Mononuclear cell (primary cell): ENCODE measurements around the gene ZNF487. TPM values are rescaled to one million over a fixed set of nuclear protein-coding genes. Genes with fewer than 3 reads are reported as not detected.
"Not testable (repeated sequence)": the region's sequence is repeated elsewhere in the genome, so short reads cannot be mapped to it uniquely, and the experiment has no call there.

Experiments
- H3K27me3 ChIP-seq: 2 replicates; pipeline ENCODE4 v1.6.0; 2011; ENCODE audit warnings: low read length, control low read depth; ENCODE audit not compliant: insufficient read depth
- H3K4me1 ChIP-seq: 2 replicates; pipeline ENCODE4 v1.5.1; 2011; ENCODE audit warnings: mild to moderate bottlenecking, low read length, control low read depth; ENCODE audit not compliant: insufficient read depth
- H3K4me3 ChIP-seq: 2 replicates; pipeline ENCODE4 v1.5.1; 2011; ENCODE audit warnings: mild to moderate bottlenecking, low read length, moderate library complexity
- H3K9me3 ChIP-seq: 2 replicates; pipeline ENCODE4 v1.5.1; 2011; ENCODE audit warnings: low read depth, mild to moderate bottlenecking, control low read depth, low read length
- total RNA-seq: library from RNA; depleted of rRNA; stranded (reverse); fragments of >200 nt; gene quantifications from one replicate; pipeline ENCODE4 v1.2.3, GENCODE V29; 2012

Gene ZNF487
- 13.1 TPM for total RNA-seq

DNA sequence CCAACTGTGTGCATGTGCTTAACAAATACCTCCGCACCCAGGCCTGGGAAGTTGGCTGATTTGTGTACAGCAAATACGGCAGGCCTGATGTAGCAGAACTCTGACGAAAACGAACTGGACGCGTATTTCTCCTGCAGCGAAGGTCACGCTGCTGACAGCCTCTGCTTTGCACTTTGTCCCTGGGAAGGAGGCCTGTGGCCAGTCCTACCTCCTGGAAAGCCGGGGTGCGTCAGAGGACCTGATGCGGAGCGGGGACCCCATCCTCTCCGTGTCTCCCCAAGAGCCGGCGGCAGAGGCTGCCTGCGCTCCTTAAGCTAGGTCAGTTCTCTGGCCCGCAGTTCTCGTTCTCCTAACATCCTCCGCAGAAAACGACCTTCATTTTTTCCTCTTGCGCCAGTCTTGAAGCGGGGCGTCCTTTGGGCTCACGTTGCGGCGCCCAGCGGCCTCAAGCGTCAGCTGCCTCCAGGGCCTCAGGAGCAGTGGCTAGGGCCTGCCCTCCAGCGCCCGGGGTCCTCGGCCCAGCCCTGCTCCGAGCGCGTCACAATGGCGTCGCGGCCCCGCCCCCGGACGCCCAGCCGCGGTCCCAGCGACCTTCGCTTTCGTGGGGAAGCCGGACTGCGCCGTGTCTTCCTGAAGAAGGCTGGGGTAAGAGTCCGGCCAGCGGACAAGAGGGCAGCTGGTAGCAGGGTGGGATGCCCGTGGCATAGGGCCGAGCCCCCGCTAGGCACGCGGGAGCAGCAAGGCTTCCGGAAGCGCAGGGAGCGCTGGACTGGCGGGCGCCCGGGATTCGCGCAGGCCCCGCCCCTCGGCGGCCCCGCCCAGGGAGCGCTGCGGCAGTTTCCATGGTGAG is at the start of gene ZNF487:
TSS of gene ZNF487 (plus strand) at position 821 of the 850 bp plus-strand sequence. CDS start 38,703 bp downstream, outside the sequence.
- Histone ChIP-seq H3K4me3 (peak within 1 kb of the TSS; percentile 81), H3K27me3 (no peaks in the 10 kb centered on the region), H3K9me3 (no peaks in the 10 kb centered on the region), H3K4me1 (peaks cover 59% of the 10 kb centered on the region)

DNA sequence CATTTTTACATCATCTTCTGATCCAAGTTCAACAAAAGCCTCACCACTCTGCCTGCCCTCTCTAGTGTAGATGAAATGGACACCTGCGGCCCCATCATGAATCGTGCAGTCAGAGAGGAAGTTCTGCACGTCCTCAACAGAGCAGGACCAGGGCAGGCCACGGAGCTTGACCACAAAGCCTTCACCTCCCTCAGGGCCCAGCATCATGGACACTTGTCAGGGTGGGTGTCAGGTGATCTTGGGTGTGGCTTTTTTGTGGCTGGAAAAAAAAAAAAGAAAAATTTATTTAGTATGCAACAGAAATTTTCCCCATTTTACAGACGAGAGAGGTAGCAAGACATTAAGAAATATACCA is 49.3 kb upstream of the ZNF487 start:
- Histone ChIP-seq H3K27me3 (no peaks in the 10 kb centered on the region), H3K4me1 (peaks cover 11% of the 10 kb centered on the region), H3K4me3 (no peak overlapping the region), H3K9me3 (no peaks in the 10 kb centered on the region)

DNA sequence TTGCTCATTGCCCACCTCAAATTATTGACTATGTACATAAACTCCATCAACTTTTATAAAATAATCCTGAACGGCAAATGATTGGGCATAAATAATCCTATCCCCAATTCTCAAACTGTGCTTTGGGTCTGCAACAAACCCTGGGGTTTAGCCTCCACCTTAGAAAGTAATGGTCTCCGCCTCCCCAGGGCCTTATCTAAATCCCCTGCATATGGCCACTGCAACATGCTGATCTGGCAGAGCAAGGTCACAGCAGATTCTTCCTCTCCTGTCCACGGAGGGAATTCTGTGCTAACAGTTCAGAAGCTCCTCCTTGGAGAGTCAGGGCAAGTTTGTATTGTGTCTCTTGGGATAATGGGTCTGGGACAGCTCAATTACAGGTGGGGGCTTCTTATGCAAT is 47.0 kb upstream of the ZNF487 start:
- Histone ChIP-seq H3K4me1 (peaks cover 26% of the 10 kb centered on the region), H3K27me3 (no peaks in the 10 kb centered on the region), H3K9me3 (no peaks in the 10 kb centered on the region), H3K4me3 (no peak overlapping the region)

DNA sequence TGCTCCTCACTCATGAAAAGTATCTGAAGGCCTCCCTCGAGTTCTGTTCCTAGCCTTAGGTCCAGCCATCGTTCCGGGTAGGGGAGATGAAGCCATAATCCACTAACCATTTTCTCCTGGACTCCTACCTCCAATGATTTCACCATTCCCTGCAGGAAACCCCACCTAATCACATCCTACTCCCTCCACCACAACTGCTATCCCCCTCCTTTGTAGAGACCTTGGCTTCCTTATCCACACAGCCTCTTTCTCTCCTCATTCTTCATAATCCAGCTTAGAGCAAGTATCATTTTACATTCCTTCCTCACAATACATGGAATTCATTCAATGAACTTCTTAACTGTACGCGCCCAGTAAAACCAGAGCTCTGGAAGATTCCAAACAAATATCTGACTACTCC is 46.6 kb upstream of the ZNF487 start:
- Histone ChIP-seq H3K4me3 (no peak overlapping the region), H3K9me3 (no peaks in the 10 kb centered on the region), H3K4me1 (peaks cover 31% of the 10 kb centered on the region), H3K27me3 (no peaks in the 10 kb centered on the region)

DNA sequence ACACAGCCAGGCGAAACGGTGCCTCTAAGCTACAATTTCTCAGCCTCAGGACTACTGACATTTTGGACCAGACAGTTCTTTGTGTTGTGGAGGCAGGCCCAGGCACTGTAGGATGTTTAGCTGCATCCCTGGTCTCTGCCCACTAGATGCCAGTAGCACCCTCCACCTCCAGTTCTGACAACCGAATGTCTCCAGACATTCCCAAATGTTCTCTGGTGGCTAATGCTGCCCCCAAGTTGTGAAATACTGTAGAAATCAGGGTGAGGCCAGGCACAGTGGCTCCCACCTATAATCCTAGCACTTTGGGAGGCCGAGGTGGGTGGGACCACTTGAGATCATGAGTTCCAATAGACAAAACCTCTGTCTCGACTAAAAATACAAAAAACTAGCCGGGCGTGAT is 46.2 kb upstream of the ZNF487 start:
- Histone ChIP-seq H3K9me3 (no peaks in the 10 kb centered on the region), H3K4me1 (peaks cover 35% of the 10 kb centered on the region), H3K27me3 (no peaks in the 10 kb centered on the region), H3K4me3 (no peak overlapping the region)

DNA sequence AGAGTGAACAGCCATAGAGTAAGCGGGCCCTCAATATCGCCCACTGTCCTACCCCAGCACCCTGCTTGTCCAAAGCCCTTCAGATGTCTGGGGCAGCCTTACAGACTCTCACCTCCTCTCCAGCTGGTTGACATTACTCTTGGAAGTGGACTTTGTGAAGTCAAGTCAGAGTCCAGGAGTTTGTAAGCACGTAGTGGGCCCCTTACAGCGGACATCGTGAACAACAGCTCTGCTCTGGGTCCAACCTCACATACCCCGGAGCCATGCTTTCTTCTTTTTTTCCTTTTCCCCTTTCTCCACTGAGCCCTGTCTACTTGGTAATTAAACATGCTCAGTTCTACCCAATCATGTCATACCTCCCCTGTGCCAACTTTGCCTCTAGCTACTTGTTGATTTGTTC is 45.4 kb upstream of the ZNF487 start:
- Histone ChIP-seq H3K4me1 (peaks cover 42% of the 10 kb centered on the region), H3K27me3 (no peaks in the 10 kb centered on the region), H3K4me3 (no peak overlapping the region), H3K9me3 (no peaks in the 10 kb centered on the region)

DNA sequence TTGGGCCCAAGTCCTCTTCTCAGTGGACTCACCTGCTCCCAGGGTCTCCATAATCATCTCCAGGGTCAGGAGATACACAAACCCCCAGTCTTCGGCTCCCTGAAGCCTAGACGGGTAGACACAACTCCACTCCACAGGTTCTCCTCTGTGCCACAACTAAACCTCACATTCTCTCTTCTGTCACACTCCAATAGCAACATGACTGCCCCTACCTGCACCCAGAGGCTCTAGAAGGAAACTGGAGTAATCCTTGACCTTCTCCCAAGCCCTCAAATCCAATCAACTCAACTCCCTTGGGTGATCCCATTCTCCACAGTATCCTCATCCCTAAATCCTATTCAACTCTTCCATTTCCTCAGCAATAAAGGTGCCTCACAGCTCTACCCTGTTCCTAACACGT is 44.2 kb upstream of the ZNF487 start:
- H3K27me3 ChIP-seq, result no peaks in the 10 kb centered on the region
- H3K4me1 ChIP-seq, result peaks cover 47% of the 10 kb centered on the region
- no peaks in the 10 kb centered on the region for H3K9me3 ChIP-seq
- no peak overlapping the region for H3K4me3 ChIP-seq

DNA sequence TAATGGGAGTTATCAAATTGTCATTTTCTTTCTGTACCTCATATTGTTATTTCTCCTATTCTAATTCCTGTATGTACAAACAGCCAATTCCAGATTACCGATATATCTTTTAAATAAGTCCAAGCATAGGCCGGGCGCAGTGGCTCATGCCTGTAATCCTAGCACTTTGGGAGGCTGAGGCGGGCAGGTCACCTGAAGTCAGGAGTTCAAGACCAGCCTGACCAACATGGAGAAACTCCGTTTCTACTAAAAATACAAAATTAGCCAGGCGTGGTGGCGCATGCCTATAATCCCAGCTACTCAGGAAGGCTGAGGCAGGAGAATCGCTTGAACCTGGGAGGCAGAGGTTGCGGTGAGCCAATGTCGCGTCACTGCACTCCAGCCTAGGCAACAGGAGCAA is 43.7 kb upstream of the ZNF487 start:
- H3K9me3 ChIP-seq, H3K4me3 ChIP-seq, H3K27me3 ChIP-seq: not testable (repeated sequence)
- H3K4me1 ChIP-seq, result peaks cover 51% of the 10 kb centered on the region

DNA sequence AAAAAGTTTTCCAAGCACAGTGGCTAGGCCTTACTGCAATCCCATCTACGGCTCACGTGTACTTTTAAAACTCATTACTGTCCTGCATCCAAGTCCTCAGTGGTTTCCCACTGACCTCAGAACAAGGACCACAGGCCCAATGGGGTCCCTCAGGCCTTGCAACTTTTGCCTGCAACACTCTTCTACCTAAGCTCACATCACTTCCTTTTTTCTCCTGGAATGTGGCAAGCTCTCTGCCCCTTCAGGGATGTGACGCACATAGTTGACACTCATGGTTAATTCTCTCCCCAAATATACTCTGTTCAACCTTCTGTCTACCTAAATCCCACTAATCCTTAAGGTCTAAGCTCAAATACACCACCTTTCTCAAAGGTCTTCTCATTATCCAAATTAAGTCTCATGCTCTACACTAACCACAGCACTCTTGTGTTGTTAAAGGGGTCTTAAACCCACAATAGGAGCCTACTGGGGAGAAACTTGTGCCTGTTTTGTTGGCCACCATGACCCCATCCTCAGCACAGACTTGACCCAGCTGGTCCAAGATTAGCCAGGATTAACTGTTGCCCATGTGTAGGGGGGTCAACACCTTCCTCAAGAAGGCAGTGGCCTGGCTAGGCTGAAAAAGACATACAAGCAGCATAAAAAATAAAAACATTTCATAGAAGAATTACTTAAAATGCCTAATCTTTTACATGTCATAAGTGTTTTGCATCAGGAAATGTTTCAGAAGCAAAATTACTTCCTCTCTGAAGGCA is 43.1 kb upstream of the ZNF487 start:
- Histone ChIP-seq H3K27me3 (no peaks in the 10 kb centered on the region), H3K9me3 (no peaks in the 10 kb centered on the region), H3K4me1 (peaks cover 54% of the 10 kb centered on the region), H3K4me3 (no peak overlapping the region)

DNA sequence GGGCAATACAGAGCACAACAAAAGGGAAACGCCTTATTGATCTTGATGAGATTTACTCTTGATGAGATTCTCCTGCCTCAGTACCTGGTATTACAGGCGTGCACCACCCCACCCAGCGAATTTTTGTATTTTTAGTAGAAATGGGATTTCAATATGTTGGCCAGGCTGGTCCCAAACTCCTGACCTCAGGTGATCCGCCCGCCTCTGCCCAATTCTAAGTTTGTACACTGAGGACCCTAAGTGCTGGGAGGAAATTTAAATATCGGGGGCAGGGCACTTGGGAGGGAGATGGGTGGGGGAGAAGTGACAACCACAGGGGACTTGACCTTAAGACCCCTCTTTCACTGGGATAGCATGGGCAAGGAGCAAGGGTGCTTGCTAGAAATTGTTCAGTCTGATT is 42.0 kb upstream of the ZNF487 start:
- Histone ChIP-seq H3K4me1 (peaks cover 61% of the 10 kb centered on the region), H3K9me3 (no peaks in the 10 kb centered on the region), H3K4me3 (no peak overlapping the region), H3K27me3 (no peaks in the 10 kb centered on the region)

DNA sequence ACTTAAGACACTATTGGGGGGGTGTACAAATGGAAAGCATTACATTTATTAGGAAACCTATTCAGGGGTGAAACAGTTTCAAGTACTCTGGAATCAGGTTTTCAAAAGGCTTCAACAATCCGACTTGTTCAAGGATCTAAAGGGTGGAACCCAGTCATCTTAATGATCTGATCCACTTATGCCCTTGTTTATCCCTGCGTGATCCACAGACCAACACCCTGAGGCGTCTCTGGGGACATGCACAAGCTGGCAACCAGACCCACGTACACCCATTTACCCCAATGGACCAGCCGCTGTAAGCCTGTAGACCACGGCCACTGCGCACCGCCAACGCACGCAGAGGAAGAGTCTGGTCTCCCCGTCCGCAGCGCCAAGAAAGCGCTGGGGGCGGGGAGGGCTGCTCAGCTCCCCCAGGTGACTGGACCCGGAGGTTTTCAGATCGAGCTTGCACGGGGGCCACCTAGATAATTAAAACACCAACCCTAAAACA is 41.3 kb upstream of the ZNF487 start:
- H3K4me3 ChIP-seq, result peak overlapping the region; percentile 57
- peaks cover 68% of the 10 kb centered on the region for H3K4me1 ChIP-seq
- H3K9me3 ChIP-seq, result no peaks in the 10 kb centered on the region
- no peaks in the 10 kb centered on the region for H3K27me3 ChIP-seq

DNA sequence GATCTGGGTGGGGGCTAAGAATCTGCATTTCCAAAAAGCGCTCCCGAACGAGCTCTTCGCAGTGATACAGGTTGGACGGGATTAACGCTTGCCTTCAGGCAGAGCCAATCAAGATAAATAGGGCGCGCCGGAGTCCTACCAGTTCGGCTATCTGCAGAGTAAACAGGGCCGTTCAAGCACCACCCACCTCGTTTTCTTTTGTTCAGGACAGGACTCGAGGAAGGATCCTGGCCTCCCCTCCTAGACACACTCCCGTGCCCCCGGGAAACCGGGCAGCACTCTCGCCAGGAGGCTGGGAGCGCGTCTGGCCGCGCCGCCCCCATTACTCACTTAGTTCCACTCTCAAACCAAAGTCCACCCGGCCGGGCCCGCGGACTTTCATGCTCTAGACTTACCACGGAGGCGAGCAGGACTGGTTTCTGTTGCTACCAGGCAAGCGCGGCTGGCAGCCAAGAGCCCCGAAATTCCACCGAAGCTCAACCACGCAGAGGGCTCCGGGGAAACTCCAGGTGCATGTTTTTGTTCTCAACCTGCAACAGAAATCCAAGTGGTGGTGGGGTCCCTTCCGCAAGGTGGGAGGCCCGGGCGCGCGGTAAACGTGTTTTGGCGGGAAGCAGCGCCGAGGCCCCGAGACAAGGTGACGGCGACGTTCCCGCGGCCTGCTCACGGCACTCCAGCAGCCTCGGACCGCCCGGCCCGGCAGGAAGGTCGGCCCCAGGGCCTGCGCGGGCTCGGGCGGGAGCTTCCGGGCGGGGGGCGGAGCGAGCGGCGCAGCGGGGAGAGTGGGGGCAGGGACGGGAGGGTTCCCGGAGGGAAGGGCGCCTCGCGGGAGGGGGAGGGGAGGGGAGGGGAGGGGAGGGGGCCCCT is 40.6 kb upstream of the ZNF487 start:
- H3K4me1 ChIP-seq, result peaks cover 70% of the 10 kb centered on the region
- peak overlapping the region; percentile 57 for H3K4me3 ChIP-seq
- no peaks in the 10 kb centered on the region for H3K27me3 ChIP-seq
- H3K9me3 ChIP-seq, result no peaks in the 10 kb centered on the region

DNA sequence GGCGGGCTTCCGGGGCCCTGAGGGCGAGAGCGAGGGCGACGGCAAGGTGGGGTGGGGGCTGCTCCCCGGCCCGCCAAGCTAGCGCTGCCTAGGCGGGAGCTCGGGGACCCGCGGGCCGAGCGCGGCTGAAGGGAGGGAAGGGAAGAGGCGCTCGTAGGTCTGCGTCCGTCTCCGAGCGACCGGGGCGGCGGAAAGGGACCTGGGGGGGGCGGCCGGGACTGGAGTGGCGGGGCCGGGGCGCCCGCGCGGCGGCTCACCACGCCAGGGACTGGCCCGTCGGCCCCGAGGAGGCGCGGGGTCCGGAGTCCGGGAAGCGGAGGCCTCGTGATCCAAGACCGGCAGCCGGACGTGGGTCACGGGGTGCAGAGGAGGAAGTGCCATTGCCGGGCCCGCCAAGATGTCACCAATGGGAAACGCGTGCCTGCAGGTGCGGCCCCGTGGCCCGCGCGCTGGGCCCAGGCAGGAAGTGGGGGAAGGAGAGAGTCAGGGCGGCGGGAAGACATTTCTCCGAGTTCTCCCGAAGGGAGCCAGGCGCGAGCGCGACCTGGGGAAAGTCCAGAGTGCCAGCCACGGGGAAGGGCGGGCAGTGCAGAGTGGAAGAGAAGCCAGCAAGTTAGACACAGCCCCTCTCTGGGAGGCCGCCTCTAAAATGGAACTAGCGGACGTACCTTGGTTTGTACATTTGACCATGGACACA is 39.8 kb upstream of the ZNF487 start:
- Histone ChIP-seq H3K4me1 (peaks cover 76% of the 10 kb centered on the region), H3K27me3 (no peaks in the 10 kb centered on the region), H3K9me3 (no peaks in the 10 kb centered on the region), H3K4me3 (peak overlapping the region; percentile 57)

DNA sequence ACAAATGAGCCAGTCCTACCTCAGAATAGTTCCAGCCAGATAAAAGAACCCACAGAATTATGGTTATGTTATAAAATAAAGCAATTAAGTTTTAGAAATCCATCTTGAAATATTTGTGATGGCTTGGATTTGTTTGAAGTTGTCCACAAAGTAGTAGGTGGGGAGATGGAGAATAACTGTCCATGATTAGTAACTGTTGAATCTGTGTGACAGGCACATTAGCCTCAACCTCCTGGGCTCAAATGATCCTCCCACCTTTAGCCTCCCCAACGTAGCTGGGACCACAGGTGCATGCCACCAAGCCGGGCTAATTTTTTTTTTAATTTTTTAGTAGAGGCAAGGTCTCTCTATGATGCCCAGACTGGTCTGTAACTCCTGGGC is 38.0 kb upstream of the ZNF487 start:
- H3K9me3 ChIP-seq, result no peaks in the 10 kb centered on the region
- no peak overlapping the region for H3K4me3 ChIP-seq
- peaks cover 84% of the 10 kb centered on the region for H3K4me1 ChIP-seq
- no peaks in the 10 kb centered on the region for H3K27me3 ChIP-seq
